ENCODE results near the gene CD44.

The CD44 gene

GRCh38 chr11:35155677-35156076 is 16.7 kb downstream of the CD44 start:
- no peak for DNase-seq (ENCODE audit: low read depth)
- no peak overlapping the region for H3K4me3 ChIP-seq (ENCODE audit: low read depth, low read length)
- no peak for TF ChIP-seq CTCF (IDR thresholded peaks at IDR 0.05; ENCODE audit: low read depth, low read length, missing control alignments)

GRCh38 chr11:35157814-35158700 is 19.1 kb downstream of the CD44 start:
- TF ChIP-seq CTCF (IDR thresholded peaks at IDR 0.05; ENCODE audit: low read depth, low read length, missing control alignments), result no peak
- no peak overlapping the region for H3K4me3 ChIP-seq (ENCODE audit: low read depth, low read length)
- DNase-seq (ENCODE audit: low read depth), result no peak

- H3K4me3 ChIP-seq (ENCODE audit: low read depth, low read length), result no peak overlapping the region
- TF ChIP-seq CTCF (IDR thresholded peaks at IDR 0.05; ENCODE audit: low read depth, low read length, missing control alignments), result no peak
- DNase-seq (ENCODE audit: low read depth), result no peak
Observed at GRCh38 chr11:35158701-35159510, 19.9 kb downstream of the CD44 start.

GRCh38 chr11:35160246-35160824 is 21.4 kb downstream of the CD44 start:
- DNase-seq (ENCODE audit: low read depth), result no peak
- no peak overlapping the region for H3K4me3 ChIP-seq (ENCODE audit: low read depth, low read length)
- TF ChIP-seq CTCF (IDR thresholded peaks at IDR 0.05; ENCODE audit: low read depth, low read length, missing control alignments), result no peak

- TF ChIP-seq CTCF (IDR thresholded peaks at IDR 0.05; ENCODE audit: low read depth, low read length, missing control alignments), result no peak
- no peak for DNase-seq (ENCODE audit: low read depth)
Observed at GRCh38 chr11:35160902-35161597, 22.1 kb downstream of the CD44 start.

GRCh38 chr11:35162745-35163144 is 23.8 kb downstream of the CD44 start:
- no peak overlapping the region for H3K4me3 ChIP-seq (ENCODE audit: low read depth, low read length)
- TF ChIP-seq CTCF (IDR thresholded peaks at IDR 0.05; ENCODE audit: low read depth, low read length, missing control alignments), result no peak
- no peak for DNase-seq (ENCODE audit: low read depth)

More at GRCh38 chr11:35160902-35161597, 22.1 kb downstream of the CD44 start:
- no peak overlapping the region for H3K4me3 ChIP-seq (ENCODE audit: low read depth, low read length)
